Coronary artery (tissue), 2 donors: Measurements from ENCODE around the gene ABCA13.

Experiments used
- DNase-seq: peaks from one replicate; pipeline ENCODE4 v3.0.0-alpha.2; 2017; ENCODE audit warnings: low spot score
- H3K27ac ChIP-seq, 2 donors: fragments of 200-600 bp; sonication (generic); one replicate each; pipeline ENCODE4 v1.5.1; 2016 to 2019
- H3K4me3 ChIP-seq: fragments of 200-600 bp; sonication (generic); 2 replicates; pipeline ENCODE4 v1.5.1; 2016; ENCODE audit warnings: mild to moderate bottlenecking, moderate library complexity
- CTCF ChIP-seq: fragments of 200-600 bp; sonication (generic); IDR thresholded peaks from one replicate; pipeline ENCODE4 v1.5.1; 2019; ENCODE audit warnings: antibody characterized with exemption

Gene ABCA13

GRCh38 chr7:48402721-48403120 lies 231.5 kb downstream of the ABCA13 start:
- H3K27ac ChIP-seq: no peak overlapping the region
- no peak for TF ChIP-seq CTCF
- DNase-seq: no peak
- H3K4me3 ChIP-seq: no peak overlapping the region

- no peak overlapping the region for H3K4me3 ChIP-seq
- no peak for TF ChIP-seq CTCF
- no peak overlapping the region for H3K27ac ChIP-seq
- DNase-seq: no peak
Measured at GRCh38 chr7:48408731-48409130, 237.5 kb downstream of the ABCA13 start.

- TF ChIP-seq CTCF: no peak
Measured at GRCh38 chr7:48411619-48412018, 240.4 kb downstream of the ABCA13 start.

GRCh38 chr7:48414011-48414732 lies 242.9 kb downstream of the ABCA13 start:
- DNase-seq: no peak
- Histone ChIP-seq H3K27ac (no peak overlapping the region), H3K4me3 (no peak overlapping the region)
- no peak for TF ChIP-seq CTCF

More at GRCh38 chr7:48411619-48412018, 240.4 kb downstream of the ABCA13 start:
- Histone ChIP-seq H3K27ac (no peak overlapping the region), H3K4me3 (no peak overlapping the region)
- no peak for DNase-seq

- no peak for TF ChIP-seq CTCF
- H3K27ac ChIP-seq: no peak overlapping the region
- H3K4me3 ChIP-seq: no peak overlapping the region
- no peak for DNase-seq
Measured at GRCh38 chr7:48416327-48416908, 245.2 kb downstream of the ABCA13 start.

DNA sequence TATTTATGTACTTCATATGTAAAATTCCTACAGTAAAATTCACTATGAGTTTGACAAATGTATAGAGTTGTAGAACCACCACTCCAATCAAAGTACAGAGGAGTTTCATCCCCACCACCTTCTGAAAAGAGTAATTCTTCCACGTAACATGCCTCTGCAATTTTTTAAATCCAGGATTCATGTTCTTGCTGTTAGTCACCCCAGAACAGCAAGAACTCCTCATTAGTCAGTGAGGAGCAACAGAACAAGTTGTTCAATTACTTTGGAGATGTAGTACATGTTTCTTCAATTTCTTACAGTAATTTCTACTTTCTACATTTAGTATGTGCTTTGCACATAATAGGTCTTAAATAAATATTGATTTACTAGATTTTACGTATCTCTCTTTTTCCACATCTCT lies 248.1 kb downstream of the ABCA13 start:
- H3K27ac ChIP-seq: no peak overlapping the region
- DNase-seq: no peak
- no peak for TF ChIP-seq CTCF
- H3K4me3 ChIP-seq: no peak overlapping the region

DNA sequence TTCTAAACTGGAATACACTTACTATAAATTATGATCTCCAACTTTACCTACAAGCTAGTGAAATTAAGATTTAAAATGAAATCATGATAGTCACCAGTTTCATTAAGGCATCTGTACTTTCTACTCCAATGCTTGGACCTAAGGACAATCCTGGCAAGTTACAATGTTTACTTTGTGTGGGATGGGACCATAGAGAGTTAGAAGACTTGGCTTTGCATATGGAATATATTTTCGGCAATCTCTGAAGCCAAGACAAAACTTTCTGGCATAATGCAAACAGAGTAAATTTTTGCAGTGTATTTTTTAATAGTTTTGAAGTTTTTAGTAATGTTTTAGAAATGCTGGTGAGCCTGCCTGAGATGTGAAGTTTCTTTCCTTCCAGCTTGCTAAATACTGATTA lies 248.9 kb downstream of the ABCA13 start:
- H3K27ac ChIP-seq: no peak overlapping the region
- DNase-seq: no peak
- no peak overlapping the region for H3K4me3 ChIP-seq
- no peak for TF ChIP-seq CTCF
